ENCODE results near the gene TOP2B. TPM values are rescaled to one million over a fixed set of nuclear protein-coding genes. Genes with fewer than 3 reads are reported as not detected.

Gene TOP2B
- total RNA-seq, 1 donor: 49.5 TPM

GRCh38 chr3:25633919-25634318, 30.8 kb downstream of the TOP2B start:
- no peak for DNase-seq (ENCODE audit: low read depth in 2 of 3, low spot score in 2 of 3)

- no peak for DNase-seq (ENCODE audit: low read depth in 2 of 3, low spot score in 2 of 3)
Observed at GRCh38 chr3:25631989-25632388, 32.7 kb downstream of the TOP2B start.

GRCh38 chr3:25621087-25621486, 43.6 kb downstream of the TOP2B start:
- no peak for DNase-seq (ENCODE audit: low read depth in 2 of 3, low spot score in 2 of 3)

- DNase-seq (ENCODE audit: low read depth in 2 of 3, low spot score in 2 of 3): no peak
Observed at GRCh38 chr3:25620493-25620892, 44.2 kb downstream of the TOP2B start.

GRCh38 chr3:25619382-25619781, 45.3 kb downstream of the TOP2B start:
- DNase-seq (ENCODE audit: low read depth in 2 of 3, low spot score in 2 of 3): no peak

GRCh38 chr3:25618028-25618427, 46.7 kb downstream of the TOP2B start:
- no peak for DNase-seq (ENCODE audit: low read depth in 2 of 3, low spot score in 2 of 3)

- no peak for DNase-seq (ENCODE audit: low read depth in 2 of 3, low spot score in 2 of 3)
Observed at GRCh38 chr3:25611193-25611592, 53.5 kb downstream of the TOP2B start.

GRCh38 chr3:25610779-25611178, 53.9 kb downstream of the TOP2B start:
- no peak for DNase-seq (ENCODE audit: low read depth in 2 of 3, low spot score in 2 of 3)

- DNase-seq (ENCODE audit: low read depth in 2 of 3, low spot score in 2 of 3): no peak
Observed at GRCh38 chr3:25610167-25610566, 54.5 kb downstream of the TOP2B start.

GRCh38 chr3:25604107-25604805, 60.5 kb downstream of the TOP2B start:
- DNase-seq (ENCODE audit: low read depth in 2 of 3, low spot score in 2 of 3): peak in 2 of 3 donors; percentile 29 to 37

GRCh38 chr3:25603703-25604102, 61.0 kb downstream of the TOP2B start:
- DNase-seq (ENCODE audit: low read depth in 2 of 3, low spot score in 2 of 3): no peak

GRCh38 chr3:25597535-25598101, 67.1 kb downstream of the TOP2B start:
- no peak for DNase-seq (ENCODE audit: low read depth in 2 of 3, low spot score in 2 of 3)

GRCh38 chr3:25594007-25594502, 70.7 kb downstream of the TOP2B start:
- peak in 2 of 3 donors; percentile 65 to 87 for DNase-seq (ENCODE audit: low read depth in 2 of 3, low spot score in 2 of 3)

- DNase-seq (ENCODE audit: low read depth in 2 of 3, low spot score in 2 of 3): no peak
Observed at GRCh38 chr3:25593001-25593400, 71.7 kb downstream of the TOP2B start.

GRCh38 chr3:25592510-25592968, 72.2 kb downstream of the TOP2B start:
- peak in 2 of 3 donors; percentile 25 to 42 for DNase-seq (ENCODE audit: low read depth in 2 of 3, low spot score in 2 of 3)

- DNase-seq (ENCODE audit: low read depth in 2 of 3, low spot score in 2 of 3): no peak
Observed at GRCh38 chr3:25589783-25590258, 74.9 kb downstream of the TOP2B start.

- DNase-seq (ENCODE audit: low read depth in 2 of 3, low spot score in 2 of 3): no peak
Observed at GRCh38 chr3:25589104-25589782, 75.5 kb downstream of the TOP2B start.

- no peak for DNase-seq (ENCODE audit: low read depth in 2 of 3, low spot score in 2 of 3)
Observed at GRCh38 chr3:25588441-25589103, 76.1 kb downstream of the TOP2B start.

- no peak for DNase-seq (ENCODE audit: low read depth in 2 of 3, low spot score in 2 of 3)
Observed at GRCh38 chr3:25587975-25588374, 76.7 kb downstream of the TOP2B start.

GRCh38 chr3:25587526-25587925, 77.2 kb downstream of the TOP2B start:
- no peak for DNase-seq (ENCODE audit: low read depth in 2 of 3, low spot score in 2 of 3)

GRCh38 chr3:25587094-25587493, 77.6 kb downstream of the TOP2B start:
- no peak for DNase-seq (ENCODE audit: low read depth in 2 of 3, low spot score in 2 of 3)
